ENCODE results near the gene CBL.

GRCh38 chr11:119222891-119223290, 16.8 kb downstream of the CBL start:
- TF ChIP-seq TAF1 (IDR thresholded peaks at IDR 0.05; ENCODE audit: low read depth, low read length) (no peak), POLR2A (IDR thresholded peaks at IDR 0.05; ENCODE audit: low read depth, low read length) (no peak), POLR2AphosphoS5 (IDR thresholded peaks at IDR 0.05; ENCODE audit: low read depth, low read length) (no peak), SPI1 (IDR thresholded peaks at IDR 0.05; ENCODE audit: low read depth, low read length) (no peak), POU2F2 (IDR thresholded peaks at IDR 0.05; ENCODE audit: low read depth, low read length) (no peak), PAX5 (IDR thresholded peaks at IDR 0.05; ENCODE audit: insufficient read depth, low read length, severe bottlenecking) (no peak)

Measured in GM12891 (cell line).